NCI-H2171 treated with DMSO at 0.1 percent for 48 hours (cell line): ENCODE measurements around the gene RIMKLA.

Source experiments
- DNase-seq: peaks from one replicate; lab custom pipeline; 2025; lab: John Stamatoyannopoulos, UW

RIMKLA gene

GRCh38 chr1:42430286-42431135, 49.9 kb downstream of the RIMKLA start:
- DNase-seq: no peak

- DNase-seq: no peak
Measured at GRCh38 chr1:42431514-42431913, 50.9 kb downstream of the RIMKLA start.

GRCh38 chr1:42432714-42433113, 52.1 kb downstream of the RIMKLA start:
- no peak for DNase-seq

GRCh38 chr1:42433369-42433768, 52.8 kb downstream of the RIMKLA start:
- DNase-seq: no peak

GRCh38 chr1:42434340-42434739, 53.7 kb downstream of the RIMKLA start:
- DNase-seq: no peak

- DNase-seq: no peak
Measured at GRCh38 chr1:42439940-42440339, 59.3 kb downstream of the RIMKLA start.

GRCh38 chr1:42442662-42443061, 62.1 kb downstream of the RIMKLA start:
- DNase-seq: no peak

GRCh38 chr1:42449256-42449655, 68.7 kb downstream of the RIMKLA start:
- no peak for DNase-seq

GRCh38 chr1:42450061-42450460, 69.5 kb downstream of the RIMKLA start:
- no peak for DNase-seq

- no peak for DNase-seq
Measured at GRCh38 chr1:42453386-42453785, 72.8 kb downstream of the RIMKLA start.

GRCh38 chr1:42454403-42454802, 73.8 kb downstream of the RIMKLA start:
- DNase-seq: no peak

GRCh38 chr1:42456010-42456753, 75.6 kb downstream of the RIMKLA start, which contains the start of the genes PPCS and ZMYND12:
TSS of gene PPCS (plus strand) at chr1:42456543. CDS start at chr1:42456566, 23 bp downstream.
TSS of gene ZMYND12 (minus strand) at chr1:42456022. CDS start at chr1:42455997, 25 bp downstream.
- peak; percentile 91 for DNase-seq

- peak; percentile 70 for DNase-seq
Measured at GRCh38 chr1:42456754-42457089, 76.1 kb downstream of the RIMKLA start.

GRCh38 chr1:42461196-42461595, 80.6 kb downstream of the RIMKLA start:
- no peak for DNase-seq

- DNase-seq: peak; percentile 98
Measured at GRCh38 chr1:42462828-42463763, 82.5 kb downstream of the RIMKLA start, which contains the start of gene CCDC30. TSS of gene CCDC30 (plus strand) at chr1:42463286. CDS start at chr1:42480552, 17,266 bp downstream.

GRCh38 chr1:42463921-42464320, 83.3 kb downstream of the RIMKLA start:
- no peak for DNase-seq

- no peak for DNase-seq
Measured at GRCh38 chr1:42466030-42466429, 85.4 kb downstream of the RIMKLA start.

- no peak for DNase-seq
Measured at GRCh38 chr1:42469727-42470126, 89.1 kb downstream of the RIMKLA start.
